ENCODE results near the gene TCAP.

- no peak for TF ChIP-seq FOXM1 (IDR thresholded peaks at IDR 0.05; ENCODE audit: borderline replicate concordance, low read depth)
- TF ChIP-seq, protein P1, sequence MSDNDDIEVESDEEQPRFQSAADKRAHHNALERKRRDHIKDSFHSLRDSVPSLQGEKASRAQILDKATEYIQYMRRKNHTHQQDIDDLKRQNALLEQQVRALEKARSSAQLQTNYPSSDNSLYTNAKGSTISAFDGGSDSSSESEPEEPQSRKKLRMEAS (IDR thresholded peaks at IDR 0.05) = no peak
- no peak for TF ChIP-seq TEAD4 (IDR thresholded peaks at IDR 0.05)
- TF ChIP-seq REST (IDR thresholded peaks at IDR 0.05; ENCODE audit: low read depth) = no peak
- no peak for TF ChIP-seq EGR1 (IDR thresholded peaks at IDR 0.05)
- no peak for TF ChIP-seq ZBTB7A (IDR thresholded peaks at IDR 0.05; ENCODE audit: low read depth)
- no peak for TF ChIP-seq YY1 (IDR thresholded peaks at IDR 0.05; ENCODE audit: low read depth)
- no peak for TF ChIP-seq USF1 (IDR thresholded peaks at IDR 0.05)
- no peak for TF ChIP-seq EP300 (IDR thresholded peaks at IDR 0.05; ENCODE audit: borderline replicate concordance)
- no peak for TF ChIP-seq RAD21 (IDR thresholded peaks at IDR 0.05; ENCODE audit: low read depth)
- no peak for TF ChIP-seq NFIC (IDR thresholded peaks at IDR 0.05)
- TF ChIP-seq TAF1 (IDR thresholded peaks at IDR 0.05; ENCODE audit: low read depth) = no peak
These were observed 24.5 kb upstream of the TCAP start for GRCh38 chr17:39640591-39641031.
